DOHH2 (cell line): ENCODE results near the gene CELA2A.

Source experiments
- H3F3A ChIP-seq: fragments of 200-600 bp; sonication (generic), shearing (Covaris generic); 2 replicates; pipeline ENCODE4 v1.6.0; 2016; ENCODE audit warnings: antibody characterized with exemption, mild to moderate bottlenecking; ENCODE audit not compliant: control insufficient read depth, insufficient read depth
- H3K27ac ChIP-seq: fragments of 200-600 bp; sonication (generic); 2 replicates; pipeline ENCODE4 v1.5.1; 2014; ENCODE audit warnings: low read depth, mild to moderate bottlenecking, low read length, moderate library complexity
- H3K27me3 ChIP-seq: fragments of 200-600 bp; sonication (generic); 2 replicates; pipeline ENCODE4 v1.6.1; 2014; ENCODE audit warnings: mild to moderate bottlenecking, low read length, mixed read lengths; ENCODE audit not compliant: control insufficient read depth
- H3K36me3 ChIP-seq: fragments of 200-600 bp; sonication (generic); 2 replicates; pipeline ENCODE4 v1.6.1; 2014; ENCODE audit warnings: mild to moderate bottlenecking, low read length, moderate library complexity, mixed read lengths; ENCODE audit not compliant: control insufficient read depth
- H3K4me1 ChIP-seq: fragments of 200-600 bp; sonication (generic); 2 replicates; pipeline ENCODE4 v1.6.1; 2014; ENCODE audit warnings: mild to moderate bottlenecking, low read length, mixed read lengths; ENCODE audit not compliant: control insufficient read depth
- H3K4me2 ChIP-seq: fragments of 200-600 bp; sonication (generic); 2 replicates; pipeline ENCODE4 v1.6.0; 2014; ENCODE audit warnings: mild to moderate bottlenecking, low read length, moderate library complexity
- H3K4me3 ChIP-seq: fragments of 200-600 bp; sonication (generic); 2 replicates; pipeline ENCODE4 v1.5.1; 2014; ENCODE audit warnings: mild to moderate bottlenecking, low read length, mixed read lengths
- H3K79me2 ChIP-seq: fragments of 200-600 bp; sonication (generic); 2 replicates; pipeline ENCODE4 v1.6.1; 2014; ENCODE audit warnings: mild to moderate bottlenecking, low read length, mixed read lengths; ENCODE audit not compliant: control insufficient read depth
- H3K9me2 ChIP-seq: fragments of 200-600 bp; sonication (generic); replicated peaks from 2 replicates; pipeline ENCODE4 v1.6.1; 2014; ENCODE audit warnings: mild to moderate bottlenecking, low read length, mixed read lengths; ENCODE audit not compliant: control insufficient read depth
- H3K9me3 ChIP-seq: fragments of 200-600 bp; sonication (generic); 2 replicates; pipeline ENCODE4 v1.6.1; 2014; ENCODE audit warnings: antibody characterized with exemption, low read length, mixed read lengths; ENCODE audit not compliant: control insufficient read depth, insufficient read depth
- H4K20me1 ChIP-seq: fragments of 200-600 bp; sonication (generic); 2 replicates; pipeline ENCODE4 v1.6.0; 2014; ENCODE audit warnings: low read depth, mild to moderate bottlenecking, antibody characterized with exemption, low read length, moderate library complexity; ENCODE audit not compliant: control insufficient read depth, insufficient read depth
- EZH2phosphoT487 ChIP-seq: fragments of 200-600 bp; sonication (generic); IDR thresholded peaks from 2 replicates; pipeline ENCODE4 v1.6.1; 2017; ENCODE audit warnings: borderline replicate concordance, mild to moderate bottlenecking, antibody characterized with exemption, low read length, moderate library complexity, mixed read lengths
- TF ChIP-seq, protein P1 (sequence below): fragments of 200-600 bp; sonication (generic); IDR thresholded peaks from one replicate; pipeline ENCODE4 v1.5.1; 2014; ENCODE audit warnings: antibody characterized with exemption, mild to moderate bottlenecking, low read depth, low read length; ENCODE audit not compliant: poor library complexity, severe bottlenecking

The CELA2A gene

DNA sequence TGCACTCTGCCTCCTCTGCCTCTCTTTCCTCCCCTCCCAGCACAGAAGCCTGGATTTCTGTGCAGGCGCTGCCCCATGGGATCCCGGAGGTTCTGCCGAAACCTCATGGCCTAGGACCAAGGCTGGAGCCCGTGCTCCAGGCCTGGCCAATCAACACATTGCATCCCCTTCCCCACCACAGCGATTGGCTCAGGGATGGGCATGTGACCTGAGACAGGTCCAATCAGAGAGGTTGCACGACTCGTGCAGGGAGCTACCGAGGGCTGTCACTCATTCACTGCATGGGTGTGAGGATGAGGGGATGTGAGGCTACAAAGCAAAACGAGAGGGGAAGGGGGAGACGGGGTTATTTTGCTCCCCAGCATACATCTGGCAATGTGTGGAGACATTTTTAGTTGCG is 16.1 kb downstream of the CELA2A start:
- Histone ChIP-seq H3K79me2 (no peaks in the 10 kb centered on the region), H4K20me1 (no peaks in the 10 kb centered on the region), H3K4me2 (no peak overlapping the region), H3K9me2 (no peaks in the 10 kb centered on the region), H3K36me3 (no peaks in the 10 kb centered on the region), H3K27ac (no peak overlapping the region), H3F3A (no peaks in the 10 kb centered on the region), H3K4me1 (no peaks in the 10 kb centered on the region), H3K4me3 (no peak overlapping the region), H3K9me3 (no peaks in the 10 kb centered on the region), H3K27me3 (no peaks in the 10 kb centered on the region)
- TF ChIP-seq EZH2phosphoT487, result no peak
- TF ChIP-seq, protein P1, sequence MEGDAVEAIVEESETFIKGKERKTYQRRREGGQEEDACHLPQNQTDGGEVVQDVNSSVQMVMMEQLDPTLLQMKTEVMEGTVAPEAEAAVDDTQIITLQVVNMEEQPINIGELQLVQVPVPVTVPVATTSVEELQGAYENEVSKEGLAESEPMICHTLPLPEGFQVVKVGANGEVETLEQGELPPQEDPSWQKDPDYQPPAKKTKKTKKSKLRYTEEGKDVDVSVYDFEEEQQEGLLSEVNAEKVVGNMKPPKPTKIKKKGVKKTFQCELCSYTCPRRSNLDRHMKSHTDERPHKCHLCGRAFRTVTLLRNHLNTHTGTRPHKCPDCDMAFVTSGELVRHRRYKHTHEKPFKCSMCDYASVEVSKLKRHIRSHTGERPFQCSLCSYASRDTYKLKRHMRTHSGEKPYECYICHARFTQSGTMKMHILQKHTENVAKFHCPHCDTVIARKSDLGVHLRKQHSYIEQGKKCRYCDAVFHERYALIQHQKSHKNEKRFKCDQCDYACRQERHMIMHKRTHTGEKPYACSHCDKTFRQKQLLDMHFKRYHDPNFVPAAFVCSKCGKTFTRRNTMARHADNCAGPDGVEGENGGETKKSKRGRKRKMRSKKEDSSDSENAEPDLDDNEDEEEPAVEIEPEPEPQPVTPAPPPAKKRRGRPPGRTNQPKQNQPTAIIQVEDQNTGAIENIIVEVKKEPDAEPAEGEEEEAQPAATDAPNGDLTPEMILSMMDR, result no peak

GRCh38 chr1:15475752-15476314 is 19.3 kb downstream of the CELA2A start, which contains the start of gene CELA2B:
Gene CELA2B, plus strand, starts transcription at chr1:15476104. Its CDS starts 22 bp downstream, at chr1:15476126.
- Histone ChIP-seq H3K36me3 (no peaks in the 10 kb centered on the region), H3K9me2 (no peaks in the 10 kb centered on the region)
- TF ChIP-seq, protein P1, result no peak
- no peak for TF ChIP-seq EZH2phosphoT487

GRCh38 chr1:15476927-15477326 is 20.4 kb downstream of the CELA2A start:
- Histone ChIP-seq H3K4me2 (no peak overlapping the region), H3K27me3 (no peaks in the 10 kb centered on the region), H3K9me2 (no peaks in the 10 kb centered on the region), H3F3A (no peaks in the 10 kb centered on the region), H3K27ac (no peak overlapping the region), H3K79me2 (no peaks in the 10 kb centered on the region), H3K4me3 (no peak overlapping the region), H3K4me1 (no peaks in the 10 kb centered on the region), H3K9me3 (no peaks in the 10 kb centered on the region), H4K20me1 (no peaks in the 10 kb centered on the region), H3K36me3 (no peaks in the 10 kb centered on the region)
- TF ChIP-seq, protein P1, result no peak
- TF ChIP-seq EZH2phosphoT487, result no peak

More at GRCh38 chr1:15475752-15476314, 19.3 kb downstream of the CELA2A start, which contains the start of gene CELA2B:
- H3K9me3 ChIP-seq, result no peaks in the 10 kb centered on the region
- no peak within 1 kb of the TSS for H3K4me3 ChIP-seq
- no peak within 1 kb of the TSS for H3K27ac ChIP-seq
- no peaks in the 10 kb centered on the region for H3K4me1 ChIP-seq
- H3K79me2 ChIP-seq, result no peaks in the 10 kb centered on the region
- no peaks in the 10 kb centered on the region for H4K20me1 ChIP-seq
- H3K27me3 ChIP-seq, result no peaks in the 10 kb centered on the region
- no peaks in the 10 kb centered on the region for H3F3A ChIP-seq
- no peak within 1 kb of the TSS for H3K4me2 ChIP-seq
